Stimulated activated CD4-positive, alpha-beta T cell treated with anti-CD3 and anti-CD28 coated beads, Interleukin-15, amount 100 ng/mL, for 24 hours (primary cell): ENCODE measurements around the gene CASK.
"Not testable (repeated sequence)": the region's sequence is repeated elsewhere in the genome, so short reads cannot be mapped to it uniquely, and the experiment has no call there.

Source experiments
- DNase-seq: peaks from one replicate; pipeline ENCODE4 v3.0.0-alpha.2; 2020

Gene CASK

GRCh38 chrX:41553688-41554087, 369.7 kb downstream of the CASK start:
- no peak for DNase-seq

- DNase-seq = no peak
Measured at GRCh38 chrX:41548411-41548810, 374.9 kb downstream of the CASK start.

GRCh38 chrX:41543668-41544067, 379.7 kb downstream of the CASK start:
- no peak for DNase-seq

DNA sequence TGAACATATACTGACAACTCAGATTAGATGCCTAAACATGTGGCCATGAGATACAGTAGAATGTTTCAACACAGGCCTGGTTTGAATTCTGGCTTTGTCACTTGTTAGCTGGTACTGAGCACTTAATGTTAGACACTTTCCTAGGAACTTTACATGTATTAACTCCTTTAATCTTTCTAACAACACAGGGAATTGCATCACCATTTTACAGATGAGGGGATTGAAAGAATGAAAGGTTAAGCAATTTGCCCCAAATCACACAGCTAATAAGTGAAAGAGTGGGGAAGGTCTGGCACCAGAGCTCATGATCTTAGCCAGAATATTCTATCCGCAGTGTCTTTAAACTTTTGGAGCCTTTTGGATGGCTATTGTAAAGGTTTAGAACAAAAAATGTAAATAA, 380.3 kb downstream of the CASK start:
- no peak for DNase-seq

DNA sequence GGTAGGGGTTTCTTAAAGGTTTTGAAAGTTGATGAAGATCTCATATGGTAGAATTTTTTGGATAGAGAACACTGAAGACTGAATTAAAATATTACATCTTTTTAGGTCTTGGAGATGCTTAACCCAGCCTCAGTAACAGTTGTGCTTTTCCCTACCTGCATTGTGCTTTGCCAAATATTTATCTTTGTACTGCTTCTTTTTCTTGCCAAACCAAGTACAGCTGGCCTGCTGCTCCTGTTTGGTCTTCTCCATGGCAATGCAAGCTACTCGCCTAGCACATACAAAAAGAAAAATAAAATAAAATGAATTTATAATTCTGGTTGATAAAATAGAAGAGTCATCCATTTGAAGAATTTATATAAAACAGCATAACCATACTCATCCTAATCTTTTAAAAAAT, 380.8 kb downstream of the CASK start:
- no peak for DNase-seq

DNA sequence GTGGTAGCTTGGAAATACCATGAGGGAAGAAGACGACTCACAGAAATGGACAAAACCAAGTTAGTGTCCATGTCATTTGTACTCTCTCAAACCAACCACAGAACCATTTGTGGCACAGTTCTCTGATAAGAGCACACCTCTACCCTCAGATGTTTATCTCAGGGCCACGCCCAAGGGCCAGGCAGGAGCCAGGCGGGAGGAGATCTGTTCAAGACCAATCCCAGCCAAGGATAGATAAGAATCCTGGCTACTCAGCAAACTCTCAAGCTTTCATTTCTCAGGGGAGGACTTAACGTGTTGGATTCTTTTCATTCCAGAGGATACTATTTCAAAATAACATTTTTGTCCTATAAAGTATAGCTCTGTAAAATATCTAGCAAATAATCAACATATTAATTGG, 381.2 kb downstream of the CASK start:
- no peak for DNase-seq

DNA sequence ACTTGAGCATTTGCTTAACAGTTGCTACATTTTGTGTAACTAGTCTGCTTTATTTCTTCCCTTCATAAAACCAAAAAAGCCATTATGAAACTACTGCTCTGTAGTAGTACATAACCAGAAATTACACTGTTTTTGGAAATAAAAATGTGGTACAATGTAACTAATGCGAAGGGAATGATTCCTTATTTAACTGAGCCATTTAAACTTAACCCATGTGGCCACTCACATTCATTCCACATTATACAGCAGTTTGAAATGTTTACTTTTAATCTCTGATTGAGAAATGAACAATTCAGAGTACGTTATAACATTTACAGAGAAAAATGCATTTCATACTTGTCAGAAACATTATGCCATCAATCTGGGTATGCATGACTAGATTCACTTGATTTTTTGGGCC, 382.0 kb downstream of the CASK start:
- no peak for DNase-seq

DNA sequence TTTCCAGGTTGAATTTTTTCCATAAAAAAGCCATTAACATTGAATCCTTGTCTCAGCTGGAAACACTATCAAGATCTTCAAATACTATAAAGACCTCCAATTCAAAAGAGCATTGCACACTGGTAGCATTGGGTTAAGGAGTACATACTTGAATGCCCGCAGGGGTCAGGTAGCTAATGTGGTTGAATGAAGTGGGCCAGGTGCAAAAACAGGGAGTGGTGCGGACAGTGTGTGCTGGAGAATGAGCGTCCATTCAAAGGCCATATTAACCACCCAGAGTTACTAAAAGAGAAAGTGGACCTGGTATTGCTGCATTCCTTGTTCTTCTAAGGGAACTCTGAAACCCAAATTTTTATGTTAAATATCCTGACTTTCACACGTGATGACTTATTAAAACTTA, 384.6 kb downstream of the CASK start:
- no peak for DNase-seq

- DNase-seq = no peak
Measured at GRCh38 chrX:41530085-41530484, 393.3 kb downstream of the CASK start.

DNA sequence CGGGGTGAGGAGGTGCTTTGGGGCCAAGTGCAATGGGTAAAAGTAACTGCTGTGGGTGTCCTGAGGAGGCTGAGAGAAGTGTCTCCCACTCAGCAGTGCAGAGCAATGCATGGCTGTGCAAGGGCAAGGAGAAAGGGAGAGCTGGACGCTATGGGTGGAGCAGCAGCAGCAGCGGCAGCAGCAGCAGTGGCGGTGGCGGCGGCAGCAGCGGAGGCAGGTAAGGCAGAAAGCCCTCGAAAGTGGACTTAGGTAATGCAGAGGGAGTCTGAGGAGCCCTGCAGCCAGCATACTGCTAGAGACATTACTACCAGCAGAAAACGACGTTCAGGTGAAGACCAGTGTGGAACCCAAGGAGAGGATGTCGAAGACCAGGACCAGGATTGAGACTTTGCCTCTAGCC, 394.1 kb downstream of the CASK start:
- no peak for DNase-seq

GRCh38 chrX:41528784-41529183, 394.6 kb downstream of the CASK start:
- DNase-seq = no peak

DNA sequence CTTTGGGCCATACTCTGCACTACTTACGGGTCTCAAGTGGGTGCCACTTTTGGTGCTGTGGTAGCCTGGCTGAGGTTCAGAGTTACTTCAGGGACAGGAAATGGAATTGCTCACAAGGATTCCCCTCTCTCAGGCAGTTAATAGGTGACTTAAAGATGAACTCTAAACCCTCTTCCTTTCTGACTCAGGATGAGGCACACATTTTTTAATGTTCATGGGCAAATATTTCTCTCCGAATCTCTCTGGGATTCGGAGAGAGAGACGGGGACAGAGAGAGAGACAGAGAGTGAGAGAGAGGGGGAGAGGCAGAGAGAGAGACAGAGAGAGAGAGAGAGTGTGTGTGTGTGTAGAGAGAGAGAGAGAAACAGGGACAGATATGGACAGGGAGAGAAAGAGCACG, 396.4 kb downstream of the CASK start:
- DNase-seq = no peak

DNA sequence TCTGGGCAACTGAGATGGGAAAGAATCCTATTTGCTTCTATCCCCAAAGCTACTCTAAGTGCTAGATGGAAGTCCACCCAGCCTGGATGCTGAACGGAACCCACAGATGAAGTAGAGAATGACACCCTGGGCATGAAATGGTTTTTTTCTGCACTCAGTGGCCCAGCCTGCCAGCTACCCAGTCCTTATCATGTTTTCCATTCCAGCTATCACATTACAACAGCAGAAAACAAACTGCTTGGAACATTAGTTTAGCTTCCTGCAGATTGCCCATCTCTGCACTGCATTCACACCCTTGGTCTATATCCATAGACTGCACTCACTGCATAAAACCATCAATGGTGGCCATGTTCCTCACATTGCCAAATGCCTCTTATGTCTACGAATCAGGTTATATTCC, 397.1 kb downstream of the CASK start:
- DNase-seq = no peak

GRCh38 chrX:41522671-41523070, 400.7 kb downstream of the CASK start:
- DNase-seq = no peak

DNA sequence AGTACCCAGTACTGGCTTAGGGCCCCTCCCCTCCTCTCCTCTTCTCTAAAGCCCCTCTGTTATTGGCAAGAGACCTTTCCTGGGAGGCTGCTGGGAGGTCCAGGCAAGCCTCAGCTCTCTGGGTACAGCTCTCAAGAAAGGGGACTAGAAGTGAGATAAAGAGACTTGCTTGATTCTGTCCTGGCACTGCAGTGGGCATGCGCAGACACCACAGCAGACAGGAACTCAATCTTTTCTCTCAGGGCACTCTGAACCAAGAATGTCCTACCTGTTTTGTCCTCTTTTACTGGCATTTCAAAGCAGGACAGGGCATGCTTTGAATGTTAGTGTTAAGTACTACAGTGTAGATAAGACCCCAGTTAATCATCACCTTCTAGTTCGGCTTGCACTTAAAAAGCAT, 401.3 kb downstream of the CASK start:
- no peak for DNase-seq

GRCh38 chrX:41519468-41519867, 403.9 kb downstream of the CASK start:
- no peak for DNase-seq

GRCh38 chrX:41518841-41519220, 404.5 kb downstream of the CASK start:
- DNase-seq = no peak

- DNase-seq = peak; percentile 48
Measured at GRCh38 chrX:41518127-41518840, 405.1 kb downstream of the CASK start.

DNA sequence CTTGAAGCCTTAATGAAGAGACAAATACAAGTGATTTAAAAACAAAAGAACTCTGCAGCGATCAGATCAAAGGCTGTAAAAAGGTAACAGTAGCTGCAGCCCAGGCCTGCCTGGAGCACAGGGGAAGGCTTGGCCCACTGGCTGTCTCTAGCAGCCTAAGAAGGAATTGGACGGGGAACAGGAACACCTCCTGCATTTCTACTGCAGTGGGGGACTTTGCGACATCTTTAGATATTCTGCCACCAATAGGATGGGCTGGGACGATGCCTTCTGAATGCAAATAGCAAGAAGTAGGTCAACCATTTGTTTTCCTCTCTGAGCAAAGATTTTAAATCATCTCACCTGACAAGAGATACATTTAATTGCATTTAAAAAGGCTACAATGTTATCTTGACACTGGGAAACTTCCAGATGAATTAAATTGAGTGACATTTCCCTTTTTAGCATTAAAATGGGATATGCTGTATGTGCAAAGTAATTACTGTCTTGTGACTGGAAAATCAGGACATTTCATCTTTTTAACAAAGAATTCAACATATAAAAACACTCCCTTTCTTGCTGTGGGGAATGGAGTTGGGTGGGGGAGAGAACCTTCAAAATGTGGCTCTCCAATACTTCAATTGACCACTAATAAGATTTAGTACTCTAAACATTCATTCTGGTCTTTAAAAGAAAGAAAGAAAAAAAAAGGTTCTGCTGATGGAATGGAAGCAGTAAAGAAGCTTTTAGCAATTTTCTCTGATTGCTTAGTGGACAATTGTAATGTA, 406.2 kb downstream of the CASK start:
- DNase-seq = no peak

DNA sequence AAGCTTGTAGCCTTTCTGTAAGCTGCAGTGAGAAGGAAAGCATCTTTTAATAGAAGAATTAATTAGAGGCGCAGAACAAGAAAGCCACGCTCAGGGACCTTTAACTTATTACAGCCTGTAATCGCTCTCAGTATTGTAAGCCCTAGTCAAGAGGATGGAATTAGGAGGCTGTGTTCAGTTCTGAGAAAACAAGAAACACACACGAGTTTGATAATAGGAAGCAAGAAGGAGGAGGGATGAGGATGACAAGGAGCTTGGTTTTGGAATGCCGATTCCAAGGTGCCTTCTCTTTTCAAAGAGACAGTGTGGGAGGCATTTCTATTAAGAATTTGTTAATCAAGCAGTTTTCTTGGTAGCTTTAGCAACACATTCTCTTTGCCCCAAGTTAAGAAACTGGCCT, 406.9 kb downstream of the CASK start:
- no peak for DNase-seq

GRCh38 chrX:41515376-41515775, 408.0 kb downstream of the CASK start:
- DNase-seq = no peak

DNA sequence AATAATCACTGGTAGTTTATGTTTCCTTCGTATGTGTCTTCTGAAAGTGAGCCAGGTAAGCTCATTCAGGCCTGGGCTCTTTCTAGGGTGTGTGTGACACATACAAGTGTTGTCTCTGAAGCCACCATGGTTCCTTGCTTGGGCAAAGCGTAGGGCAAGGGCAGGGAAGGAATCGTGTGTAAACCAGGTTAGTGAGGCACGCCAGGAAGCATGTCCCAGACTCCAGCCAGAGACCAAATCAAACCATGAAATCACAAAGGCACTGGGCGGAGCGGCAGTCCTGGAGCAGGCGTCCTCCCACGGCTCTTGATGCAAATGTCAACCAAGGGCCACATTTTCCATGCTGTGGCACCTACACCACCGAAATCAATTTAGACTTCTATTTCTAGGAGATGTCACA, 409.2 kb downstream of the CASK start:
- no peak for DNase-seq

DNA sequence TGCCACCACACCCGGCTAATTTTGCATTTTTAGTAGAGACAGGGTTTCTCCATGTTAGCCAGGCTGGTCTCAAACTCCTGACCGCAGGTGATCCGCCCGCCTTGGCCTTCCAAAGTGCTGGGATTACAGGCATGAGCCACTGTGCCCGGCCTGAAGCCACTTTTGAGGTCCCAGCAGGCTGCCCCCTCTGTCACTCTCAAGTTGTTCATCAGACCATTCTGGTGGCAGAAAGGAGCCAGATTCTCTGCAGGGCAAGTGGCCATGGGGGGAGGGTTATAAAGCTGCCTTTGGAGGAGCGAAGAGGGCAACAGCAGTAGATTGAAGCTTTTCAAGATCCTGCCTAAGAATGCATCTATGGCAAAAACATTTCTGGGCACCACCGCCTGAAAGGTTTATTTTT, 410.5 kb downstream of the CASK start:
- not testable (repeated sequence) for DNase-seq

DNA sequence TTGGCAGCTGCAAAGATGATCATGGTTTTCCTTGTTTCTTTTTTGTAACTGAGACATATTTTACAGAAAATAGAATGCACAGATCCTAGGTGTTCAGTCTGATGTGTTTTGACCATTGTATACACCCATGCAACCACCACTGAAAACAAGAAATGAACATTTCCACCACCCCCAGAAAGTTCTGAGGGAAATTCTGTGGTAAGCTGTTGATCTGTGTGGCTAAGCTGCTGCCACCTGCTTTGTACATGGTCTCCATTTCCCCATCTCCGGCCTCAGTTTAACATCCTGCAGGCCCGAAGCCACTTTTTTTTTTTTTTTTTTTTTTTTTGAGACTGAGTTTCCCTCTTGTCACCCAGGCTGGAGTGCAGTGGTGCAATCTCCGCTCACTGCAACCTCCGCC, 411.0 kb downstream of the CASK start:
- DNase-seq = no peak

DNA sequence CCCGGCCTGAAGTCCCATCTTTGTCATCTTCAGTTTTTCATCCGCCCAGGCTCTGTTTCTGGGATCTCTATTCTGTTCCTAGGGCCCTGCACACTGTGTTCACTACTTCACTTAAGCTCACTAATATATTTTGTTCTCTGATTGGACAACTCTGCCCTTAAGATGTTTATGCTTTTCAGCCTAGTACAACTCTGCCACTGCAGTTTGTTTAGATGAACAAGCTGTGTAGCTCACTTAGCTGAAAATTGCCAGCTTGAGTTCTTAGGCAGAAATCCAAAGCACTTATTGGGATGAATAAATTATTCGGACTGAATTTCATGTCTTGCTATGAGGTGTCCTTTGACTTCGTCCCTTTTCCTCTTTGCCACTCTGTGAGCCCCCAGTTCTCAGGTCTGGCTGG, 415.4 kb downstream of the CASK start:
- no peak for DNase-seq
